HEK293T (cell line): ENCODE results near the gene PDXP.

Experiments
- SP1 ChIP-seq: fragments of 450-650 bp; IDR thresholded peaks from 2 replicates; pipeline ENCODE4 v1.6.1; 2017
- SUZ12 ChIP-seq: fragments of 450-650 bp; IDR thresholded peaks from 2 replicates; pipeline ENCODE4 v1.6.1; 2016; ENCODE audit warnings: mild to moderate bottlenecking
- TARDBP ChIP-seq: fragments of 450-650 bp; IDR thresholded peaks from 2 replicates; pipeline ENCODE4 v1.6.1; 2016

GRCh38 chr22:37609240-37610152 lies 49.0 kb upstream of the PDXP start:
- TF ChIP-seq TARDBP (no peak), SP1 (no peak), SUZ12 (no peak)
